NCI-H526 (cell line): Measurements from ENCODE around the gene SP110.
"Not testable (repeated sequence)": the region's sequence is repeated elsewhere in the genome, so short reads cannot be mapped to it uniquely, and the experiment has no call there.

Experiments used
- DNase-seq, 2 experiments: peaks; one replicate each; lab custom pipeline; 2025; lab: John Stamatoyannopoulos, UW

SP110 gene

GRCh38 chr2:230124757-230125431, 94.9 kb downstream of the SP110 start:
- no peak for DNase-seq

GRCh38 chr2:230124235-230124634, 95.5 kb downstream of the SP110 start:
- no peak for DNase-seq

GRCh38 chr2:230120376-230120775, 99.4 kb downstream of the SP110 start:
- DNase-seq: not testable (repeated sequence)

- DNase-seq: not testable (repeated sequence)
Measured at GRCh38 chr2:230119827-230120226, 100.0 kb downstream of the SP110 start.
